Measurements from ENCODE around the gene SUN5. TPM values are rescaled to one million over a fixed set of nuclear protein-coding genes. Genes with fewer than 3 reads are reported as not detected.

Gene SUN5
- total RNA-seq, 4 donors from 2014 or later, result not detected

GRCh38 chr20:33016581-33017109, 12.4 kb upstream of the SUN5 start:
- Histone ChIP-seq H3K36me3 (no peaks in the 10 kb centered on the region), H3K4me3 (replicated peaks in 1 of 3) (no peak overlapping the region), H3K9me3 (no peaks in the 10 kb centered on the region), H3K27ac (no peak overlapping the region), H3K27me3 (no peaks in the 10 kb centered on the region), H3K4me1 (no peaks in the 10 kb centered on the region)
- intact Hi-C loops (cut with DNase I), result no loop called here
- no peak for TF ChIP-seq CTCF (IDR thresholded peaks at IDR 0.05)
- TF ChIP-seq POLR2A (IDR thresholded peaks at IDR 0.05), result no peak
- no peak for DNase-seq
- 81 to 86% methylated on average over 6 to 7 of the region's 7 CpGs for WGBS, 2 donors

GRCh38 chr20:33015700-33016580, 11.7 kb upstream of the SUN5 start:
- 67 to 76% methylated on average over 15 of the region's 15 CpGs for WGBS, 2 donors
- TF ChIP-seq POLR2A (IDR thresholded peaks at IDR 0.05) (no peak), CTCF (IDR thresholded peaks at IDR 0.05) (no peak)
- no peaks in the 10 kb centered on the region for H3K36me3 ChIP-seq
- H3K27me3 ChIP-seq, result no peaks in the 10 kb centered on the region
- H3K27ac ChIP-seq, result no peak overlapping the region
- intact Hi-C loops (cut with DNase I), result no loop called here
- H3K4me1 ChIP-seq, result no peaks in the 10 kb centered on the region
- H3K4me3 ChIP-seq (replicated peaks in 1 of 3), result no peak overlapping the region
- no peaks in the 10 kb centered on the region for H3K9me3 ChIP-seq
- no peak for DNase-seq

GRCh38 chr20:33015114-33015484, 10.9 kb upstream of the SUN5 start:
- no peak overlapping the region for H3K27ac ChIP-seq
- no peak for TF ChIP-seq POLR2A (IDR thresholded peaks at IDR 0.05)
- no peak for TF ChIP-seq CTCF (IDR thresholded peaks at IDR 0.05)
- H3K4me3 ChIP-seq (replicated peaks in 1 of 3), result no peak overlapping the region
- H3K9me3 ChIP-seq, result no peaks in the 10 kb centered on the region
- intact Hi-C loops (cut with DNase I), result no loop called here
- no peaks in the 10 kb centered on the region for H3K36me3 ChIP-seq
- H3K4me1 ChIP-seq, result peaks cover 0 to 4% of the 10 kb centered on the region in 2 donors
- 77 to 85% methylated on average over 10 of the region's 10 CpGs for WGBS, 2 donors
- DNase-seq, result no peak
- no peaks in the 10 kb centered on the region for H3K27me3 ChIP-seq

- WGBS, 2 donors, result 71 to 78% methylated on average over 15 to 16 of the region's 16 CpGs
- no peaks in the 10 kb centered on the region for H3K27me3 ChIP-seq
- intact Hi-C loops (cut with DNase I), result no loop called here
- TF ChIP-seq CTCF (IDR thresholded peaks at IDR 0.05) (no peak), POLR2A (IDR thresholded peaks at IDR 0.05) (no peak)
- H3K27ac ChIP-seq, result no peak overlapping the region
- H3K9me3 ChIP-seq, result no peaks in the 10 kb centered on the region
- no peak for DNase-seq
- no peak overlapping the region for H3K4me3 ChIP-seq (replicated peaks in 1 of 3)
- no peaks in the 10 kb centered on the region for H3K36me3 ChIP-seq
- peaks cover 4 to 10% of the 10 kb centered on the region in 2 donors for H3K4me1 ChIP-seq
Measured at GRCh38 chr20:33014336-33015113, 10.3 kb upstream of the SUN5 start.
